ENCODE measurements around the gene TNNI2.

GRCh38 chr11:1817000-1817399 lies 21.8 kb upstream of the TNNI2 start:
- no peak for TF ChIP-seq EZH2 (IDR thresholded peaks at IDR 0.05; ENCODE audit: low read length)
- no peak for TF ChIP-seq CTCF (optimal IDR thresholded peaks at IDR 0.05 in 1 of 3, IDR thresholded peaks at IDR 0.05 in 1 of 3, conservative IDR thresholded peaks at IDR 0.05 in 1 of 3; ENCODE audit: extremely low read depth in 1 of 3, insufficient read depth in 2 of 3, low read length in 3 of 3)
